Kidney (tissue), 14 donors: ENCODE data around the gene TCEAL4. TPM values are rescaled to one million over a fixed set of nuclear protein-coding genes. Genes with fewer than 3 reads are reported as not detected.

Experiments
- DNase-seq, 5 donors: peaks; one replicate each; pipeline ENCODE4 v3.0.0-alpha.2; 2013 to 2020
- FAIRE-seq: peaks from 2 replicates; lab custom pipeline; 2012; peaks lifted over from hg19 to GRCh38; lab: Jason Lieb, UNC
- H3K27ac ChIP-seq, 2 donors: one replicate each; pipeline ENCODE4 v1.7.0; 2013; ENCODE audit warnings: low read depth in 2 of 2, low read length in 2 of 2, inconsistent platforms in 1 of 2
- H3K27me3 ChIP-seq: one replicate; pipeline ENCODE4 v1.7.1; 2013; ENCODE audit warnings: low read length, inconsistent platforms; ENCODE audit not compliant: control insufficient read depth, insufficient read depth
- H3K36me3 ChIP-seq, 3 donors: one replicate each; pipeline versions ENCODE4 v1.7.0 to v1.7.1; 2013; ENCODE audit warnings: low read length in 3 of 3, control low read depth in 1 of 3, inconsistent platforms in 1 of 3; ENCODE audit not compliant: insufficient read depth in 3 of 3, control insufficient read depth in 2 of 3
- H3K4me1 ChIP-seq, 3 donors: one replicate each; pipeline versions ENCODE4 v1.7.0 to v1.7.1; 2013; ENCODE audit warnings: low read length in 3 of 3, inconsistent platforms in 1 of 3, low read depth in 1 of 3; ENCODE audit not compliant: control insufficient read depth in 2 of 3, insufficient read depth in 2 of 3
- H3K4me3 ChIP-seq, 3 donors: one replicate each; pipeline versions ENCODE4 v1.7.0 to v1.8.1; 2013; ENCODE audit warnings: low read length in 3 of 3, control low read depth in 1 of 3, inconsistent platforms in 1 of 3
- H3K9ac ChIP-seq, 3 donors: one replicate each; pipeline versions ENCODE4 v1.7.0 to v1.7.1; 2013; ENCODE audit warnings: low read length in 3 of 3, control low read depth in 1 of 3, inconsistent platforms in 1 of 3
- H3K9me3 ChIP-seq, 3 donors: one replicate each; pipeline versions ENCODE4 v1.7.0 to v1.7.1; 2013; ENCODE audit warnings: low read length in 3 of 3, control low read depth in 1 of 3, inconsistent platforms in 1 of 3; ENCODE audit not compliant: control insufficient read depth in 2 of 3, insufficient read depth in 1 of 3
- CTCF ChIP-seq: IDR thresholded peaks from 3 replicates; pipeline ENCODE4 v1.5.1; 2012; ENCODE audit warnings: mild to moderate bottlenecking, moderate library complexity, borderline replicate concordance; ENCODE audit not compliant: insufficient read depth; ENCODE audit errors: extremely low read depth
- intact Hi-C: fragments of 100-400 bp; cut with DNase I; formaldehyde crosslinking; loops from one replicate; pipeline ENCODE4 v1.11.1; 2022
- polyA plus RNA-seq: library from polyadenylated mRNA; stranded (reverse); fragments of 350-450 nt; fragmentation: Illumina TruSeq; extraction: RNeasy Lipid Tissue Mini Kit (QIAGEN cat#74804); gene quantifications from one replicate; pipeline ENCODE4 v1.2.3, GENCODE V29; 2014; ENCODE audit warnings: low read depth, low replicate concordance; ENCODE audit not compliant: insufficient read depth
- total RNA-seq: library from RNA; stranded (reverse); fragmentation: NEBNext Ultra II Directional; extraction: Animal tissue kit (Norgen Biotek cat#: 25700); gene quantifications from one replicate; pipeline ENCODE4 v1.2.1, GENCODE V29; 2021
- donor health status: control.
- donor health status: control.
- donor health status: control.
- donor health status: control.
- donor health status: control.
- donor health status: DM: yes; HTN: yes; CAD: no.
- donor health status: Normal renal cell carcinoma (clear cell type).

TCEAL4 gene
- total and polyA plus RNA-seq, 2 donors from 2014 or later: 96.8 to 193 TPM

GRCh38 chrX:103562801-103563200, 22.5 kb upstream of the TCEAL4 start:
- Histone ChIP-seq H3K27ac (no peak overlapping the region), H3K9me3 (no peaks in the 10 kb centered on the region), H3K4me1 (no peaks in the 10 kb centered on the region), H3K4me3 (no peak overlapping the region), H3K9ac (no peak overlapping the region), H3K27me3 (no peaks in the 10 kb centered on the region), H3K36me3 (no peaks in the 10 kb centered on the region)
- DNase-seq: no peak
- intact Hi-C loops: no loop called here
- TF ChIP-seq CTCF: no peak
- FAIRE-seq: no peak

- Histone ChIP-seq H3K9me3 (no peaks in the 10 kb centered on the region), H3K9ac (no peak overlapping the region), H3K27me3 (no peaks in the 10 kb centered on the region), H3K4me1 (no peaks in the 10 kb centered on the region), H3K27ac (no peak overlapping the region), H3K4me3 (no peak overlapping the region), H3K36me3 (no peaks in the 10 kb centered on the region)
- DNase-seq (no peak), FAIRE-seq (no peak)
- no peak for TF ChIP-seq CTCF
- intact Hi-C loops: no loop called here
Observed at GRCh38 chrX:103565197-103565596, 20.1 kb upstream of the TCEAL4 start.

GRCh38 chrX:103565752-103566151, 19.6 kb upstream of the TCEAL4 start:
- H3K9me3 ChIP-seq: no peaks in the 10 kb centered on the region
- TF ChIP-seq CTCF: no peak
- H3K27ac ChIP-seq: no peak overlapping the region
- FAIRE-seq (peak; percentile 13), DNase-seq (no peak)
- H3K9ac ChIP-seq: no peak overlapping the region
- no peak overlapping the region for H3K4me3 ChIP-seq
- H3K27me3 ChIP-seq: no peaks in the 10 kb centered on the region
- intact Hi-C loops: no loop called here
- H3K4me1 ChIP-seq: no peaks in the 10 kb centered on the region
- H3K36me3 ChIP-seq: no peaks in the 10 kb centered on the region

- FAIRE-seq: no peak
Observed at GRCh38 chrX:103571121-103571520, 14.2 kb upstream of the TCEAL4 start.

More at GRCh38 chrX:103571121-103571520, 14.2 kb upstream of the TCEAL4 start:
- Histone ChIP-seq H3K27me3 (no peaks in the 10 kb centered on the region), H3K27ac (no peak overlapping the region), H3K9me3 (no peaks in the 10 kb centered on the region), H3K4me3 (no peak overlapping the region), H3K9ac (no peak overlapping the region), H3K36me3 (no peaks in the 10 kb centered on the region), H3K4me1 (no peaks in the 10 kb centered on the region)
- intact Hi-C loops: no loop called here
- no peak for TF ChIP-seq CTCF
- DNase-seq: no peak
